ENCODE results near the gene ZNF185.
"Not testable (repeated sequence)": the region's sequence is repeated elsewhere in the genome, so short reads cannot be mapped to it uniquely, and the experiment has no call there.

Gene ZNF185

DNA sequence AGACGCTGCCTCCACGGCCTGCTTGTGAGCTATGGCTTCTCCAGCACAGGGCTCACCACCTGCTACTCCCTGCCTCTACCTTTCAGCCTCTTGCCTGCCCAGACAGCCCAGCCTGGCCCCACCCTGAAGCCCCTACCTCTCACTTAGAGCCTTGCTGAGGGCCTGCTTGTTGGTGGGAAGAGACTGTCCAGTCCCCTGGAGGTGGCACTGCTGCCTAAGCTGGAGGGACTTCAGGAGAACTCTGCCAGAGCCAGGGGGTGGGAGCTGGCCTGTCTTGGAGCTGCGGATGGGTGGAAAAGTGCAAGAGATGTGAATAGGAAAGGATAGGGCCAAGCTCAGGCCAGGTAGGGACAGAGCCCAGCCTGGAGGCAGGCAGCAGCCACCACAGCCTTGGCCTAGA, 2.7 kb upstream of the ZNF185 start:
- DNase-seq (ENCODE audit: low read depth, low spot score) = no peak

DNA sequence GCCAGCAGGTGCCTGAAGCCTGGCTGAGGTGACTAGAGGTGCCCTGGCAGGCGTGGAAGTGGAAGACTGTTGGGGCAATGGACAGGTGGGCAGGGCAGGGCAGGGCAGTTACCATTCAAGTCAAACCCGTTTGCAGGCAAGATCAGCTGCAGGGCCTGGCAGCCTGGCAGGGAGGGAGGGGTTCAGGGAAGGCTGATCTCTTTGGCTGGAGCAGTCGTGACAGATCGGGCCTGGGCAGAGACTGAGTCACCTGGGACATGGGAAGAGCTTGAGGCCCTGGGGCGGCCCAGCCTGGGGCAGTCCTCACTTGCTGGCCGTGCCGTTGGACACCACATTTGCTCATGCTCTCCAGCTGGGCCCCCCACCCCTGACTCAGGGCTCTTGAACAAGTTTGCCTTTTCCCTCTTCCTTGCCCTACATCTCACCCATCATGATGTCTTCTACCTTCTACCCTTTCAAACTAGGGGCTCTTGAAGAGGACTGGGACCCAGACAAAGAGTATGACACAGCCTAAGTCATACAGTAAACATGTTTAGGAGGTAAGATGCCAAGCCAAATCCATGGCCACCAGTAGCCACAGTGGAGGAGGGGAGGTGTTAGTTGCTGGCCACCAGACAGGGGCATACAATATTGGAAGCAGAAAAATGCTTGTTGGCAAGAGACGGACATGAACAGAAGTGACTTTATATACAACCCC, 2.0 kb upstream of the ZNF185 start:
- DNase-seq (ENCODE audit: low read depth, low spot score) = no peak

GRCh38 chrX:152896450-152896849, 1.4 kb upstream of the ZNF185 start:
- DNase-seq (ENCODE audit: low read depth, low spot score) = no peak

- no peak for DNase-seq (ENCODE audit: low read depth, low spot score)
Measured at GRCh38 chrX:152898442-152898841, 575 bp downstream of the ZNF185 start.

- no peak for DNase-seq (ENCODE audit: low read depth, low spot score)
Measured at GRCh38 chrX:152899111-152899873, 1.4 kb downstream of the ZNF185 start.

GRCh38 chrX:152899874-152900719, 2.2 kb downstream of the ZNF185 start:
- no peak for DNase-seq (ENCODE audit: low read depth, low spot score)

DNA sequence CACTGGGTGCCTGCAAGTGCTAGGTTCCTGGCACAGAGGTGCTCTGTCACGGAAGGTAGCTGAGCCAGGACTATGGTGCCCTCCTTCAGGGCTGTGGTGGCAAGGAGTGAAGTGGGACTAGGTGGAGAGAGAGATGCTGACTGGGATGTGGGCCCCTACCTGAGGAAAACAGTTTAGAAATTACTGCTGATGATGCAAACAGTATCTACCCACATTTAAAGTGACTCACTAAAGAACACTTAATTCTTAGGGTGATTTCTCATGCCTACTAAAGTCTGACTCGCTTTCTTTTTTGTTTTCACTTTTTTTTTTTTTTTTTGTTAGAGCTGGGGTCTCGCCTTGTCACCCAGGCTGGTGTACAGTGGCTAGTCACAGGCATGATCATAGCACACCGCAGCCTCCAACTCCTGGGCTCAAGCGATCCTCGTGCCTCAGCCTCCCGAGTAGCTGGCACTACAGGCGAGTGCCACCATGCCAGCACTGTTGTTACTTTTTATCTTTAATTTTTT, 3.1 kb downstream of the ZNF185 start:
- no peak for DNase-seq (ENCODE audit: low read depth, low spot score)

DNA sequence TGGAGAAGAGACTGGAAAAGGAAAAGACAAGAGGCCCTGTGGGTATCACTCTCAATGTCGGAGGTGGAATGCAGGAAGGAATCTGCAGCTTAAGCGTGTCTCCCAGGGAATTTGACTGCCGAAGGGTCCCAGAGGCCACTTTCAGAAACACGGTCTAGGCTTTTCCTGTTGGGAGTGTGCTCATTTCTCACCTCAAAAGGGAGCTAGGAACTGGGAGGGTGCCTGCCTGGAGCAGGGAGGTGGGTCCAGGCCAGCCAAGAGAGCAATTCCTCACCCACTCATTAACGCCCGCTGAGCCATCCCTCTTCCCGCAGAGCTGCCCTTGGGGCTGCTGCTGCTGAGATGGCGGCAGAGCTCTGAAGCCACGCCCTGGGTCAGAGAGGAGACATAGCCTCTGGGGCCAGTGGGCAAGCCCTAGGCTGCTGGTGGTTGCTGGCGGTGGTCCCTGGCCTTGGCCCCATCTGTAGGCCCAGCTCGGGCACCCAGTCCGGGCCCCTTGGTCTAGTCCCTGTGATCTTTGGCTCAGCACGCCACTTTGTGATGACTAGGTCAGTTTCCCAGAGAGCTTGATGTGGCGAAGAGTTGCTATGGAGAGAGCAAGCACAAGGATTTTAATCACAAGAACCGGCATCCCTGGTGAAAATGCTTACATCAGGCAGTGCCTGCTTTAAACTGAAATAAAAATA, 4.1 kb downstream of the ZNF185 start:
- DNase-seq (ENCODE audit: low read depth, low spot score) = no peak

- no peak for DNase-seq (ENCODE audit: low read depth, low spot score)
Measured at GRCh38 chrX:152902502-152902820, 4.6 kb downstream of the ZNF185 start.

- DNase-seq (ENCODE audit: low read depth, low spot score) = no peak
Measured at GRCh38 chrX:152903589-152903988, 5.7 kb downstream of the ZNF185 start.

GRCh38 chrX:152904151-152905080, 6.5 kb downstream of the ZNF185 start:
- DNase-seq (ENCODE audit: low read depth, low spot score) = no peak

GRCh38 chrX:152905081-152905420, 7.2 kb downstream of the ZNF185 start:
- no peak for DNase-seq (ENCODE audit: low read depth, low spot score)

DNA sequence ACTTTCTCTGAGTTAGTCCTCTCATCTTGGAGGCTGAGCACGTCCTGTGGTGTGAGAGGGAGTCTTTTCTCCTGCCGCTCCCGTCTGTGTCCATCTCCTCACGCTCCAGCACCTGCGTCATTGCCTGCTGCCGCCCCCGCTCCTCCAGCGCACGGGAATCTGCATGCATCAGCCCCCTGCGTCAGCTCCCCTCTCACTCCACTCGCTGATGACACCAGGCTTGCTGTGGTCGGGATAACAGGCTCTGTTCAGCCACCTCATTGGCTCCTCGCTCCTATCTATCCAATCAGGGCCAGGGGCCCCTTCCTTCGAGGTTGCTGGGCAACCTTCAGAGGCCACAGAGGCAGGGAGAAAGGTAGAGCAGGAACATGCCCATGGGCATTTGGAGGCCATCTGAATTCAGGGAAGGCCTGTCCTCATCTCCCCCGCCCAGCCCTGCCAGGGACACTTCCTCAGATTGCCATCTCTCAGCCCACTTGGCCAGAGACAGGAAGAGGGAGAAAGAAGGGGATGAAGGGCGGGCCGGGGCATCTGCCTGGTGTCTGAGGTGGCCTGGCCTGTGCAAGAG, 9.3 kb downstream of the ZNF185 start:
- DNase-seq (ENCODE audit: low read depth, low spot score) = no peak

- no peak for DNase-seq (ENCODE audit: low read depth, low spot score)
Measured at GRCh38 chrX:152908486-152908885, 10.6 kb downstream of the ZNF185 start.

DNA sequence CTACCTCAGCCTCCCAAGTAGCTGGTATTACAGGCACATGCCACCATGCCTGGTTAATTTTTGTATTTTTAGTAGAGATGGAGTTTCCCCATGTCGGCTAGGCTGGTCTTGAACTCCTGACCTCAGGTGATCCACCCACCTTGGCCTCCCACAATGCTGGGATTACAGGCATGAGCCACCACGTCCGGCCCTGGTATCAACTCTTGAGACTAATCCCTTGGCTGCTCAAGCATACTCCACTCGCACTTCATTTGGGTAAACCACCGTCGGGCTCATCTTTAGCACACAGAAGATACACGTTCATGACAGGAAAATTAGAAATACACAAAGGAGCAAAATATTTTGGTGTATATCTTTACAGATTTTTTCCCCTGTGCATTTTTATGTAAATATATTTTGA, 12.2 kb downstream of the ZNF185 start:
- not testable (repeated sequence) for DNase-seq (ENCODE audit: low read depth, low spot score)

DNA sequence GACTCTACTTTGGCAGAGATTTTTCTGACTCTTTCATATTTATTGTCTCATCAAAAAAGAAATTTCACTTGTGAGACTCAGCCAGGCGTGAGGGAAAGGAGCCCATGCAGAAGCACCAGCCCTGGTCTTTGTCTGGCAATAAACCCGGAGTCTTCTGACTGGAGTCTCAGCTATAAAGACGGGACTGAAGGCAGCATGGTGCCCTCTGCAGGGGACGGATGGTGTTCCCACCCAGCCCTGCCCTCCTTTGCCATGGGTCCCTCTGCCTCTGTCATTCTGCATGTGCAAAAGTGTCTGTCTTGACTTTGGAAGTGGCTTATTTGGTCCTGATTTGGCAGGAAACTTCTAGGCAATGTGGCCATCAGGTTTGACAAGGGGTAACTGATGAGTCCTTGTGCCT, 14.2 kb downstream of the ZNF185 start:
- no peak for DNase-seq (ENCODE audit: low read depth, low spot score)

GRCh38 chrX:152912641-152913040, 14.8 kb downstream of the ZNF185 start:
- no peak for DNase-seq (ENCODE audit: low read depth, low spot score)

- DNase-seq (ENCODE audit: low read depth, low spot score) = no peak
Measured at GRCh38 chrX:152913346-152913745, 15.5 kb downstream of the ZNF185 start.

DNA sequence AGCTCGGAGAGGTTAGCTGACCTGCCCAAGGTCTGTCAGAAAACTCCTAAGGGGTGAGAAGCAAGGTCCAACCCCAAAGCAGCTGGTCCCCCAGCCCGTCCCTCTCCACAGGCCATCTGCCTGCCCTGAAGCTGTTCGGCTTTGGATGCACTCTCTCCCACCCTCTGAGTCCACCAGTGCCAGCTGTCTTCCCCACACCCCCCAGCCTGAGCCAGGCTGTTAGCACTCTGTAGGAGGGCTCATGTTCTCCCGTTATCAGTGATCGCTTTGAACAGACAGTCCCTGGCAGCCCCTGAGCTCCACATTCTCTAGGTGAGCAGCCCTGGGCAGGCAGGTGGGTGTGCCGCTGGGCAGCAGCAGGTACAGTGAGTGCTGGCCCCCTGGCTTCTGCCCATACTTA, 16.0 kb downstream of the ZNF185 start:
- DNase-seq (ENCODE audit: low read depth, low spot score) = no peak

DNA sequence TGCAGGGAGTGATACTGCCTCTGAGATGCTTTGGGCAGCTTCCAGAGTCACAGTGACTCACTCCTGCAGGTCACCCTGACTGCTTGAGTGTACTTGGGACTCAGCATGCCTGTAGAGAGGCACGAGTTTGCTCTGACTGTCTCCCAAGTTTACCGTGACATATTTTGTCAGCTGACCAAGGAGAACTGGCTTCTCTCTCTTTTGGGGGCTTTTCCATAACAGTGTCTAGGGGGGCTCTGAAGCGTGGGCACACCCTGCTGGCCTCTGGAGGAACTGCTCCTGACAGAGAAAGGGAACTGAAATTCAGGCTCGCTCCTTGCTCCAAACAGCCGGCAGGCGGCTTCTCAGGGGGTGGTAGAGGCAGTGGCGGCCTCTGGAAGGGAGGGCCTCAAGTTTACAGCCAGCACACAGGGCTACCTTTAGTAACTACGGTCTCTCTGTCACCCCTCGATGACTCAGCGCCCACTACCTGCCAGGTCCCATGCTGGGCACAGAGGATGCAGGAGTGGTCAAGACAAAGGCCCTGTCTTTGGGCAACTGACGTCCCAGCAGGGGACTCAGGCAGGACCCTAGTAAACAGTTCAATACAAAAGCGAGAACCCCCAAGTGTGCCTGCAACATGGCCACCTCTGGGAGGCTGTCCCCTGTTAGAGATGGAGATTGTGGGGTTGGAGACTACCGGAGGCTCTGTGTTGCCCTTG, 17.8 kb downstream of the ZNF185 start:
- no peak for DNase-seq (ENCODE audit: low read depth, low spot score)
